Adipocyte (in vitro differentiated cells): ENCODE measurements around the gene PRR18.

Experiments
- DNase-seq: peaks from one replicate; pipeline ENCODE4 v3.0.0-alpha.2; 2015; ENCODE audit warnings: low read depth
- H3K27me3 ChIP-seq: replicated peaks from 2 replicates; pipeline ENCODE4 v1.7.0; 2013; ENCODE audit warnings: mild to moderate bottlenecking, low read length, moderate library complexity; ENCODE audit not compliant: control insufficient read depth, insufficient read depth
- H3K36me3 ChIP-seq: 2 replicates; pipeline ENCODE4 v1.7.0; 2013; ENCODE audit warnings: low read length, mild to moderate bottlenecking, moderate library complexity; ENCODE audit not compliant: control insufficient read depth, insufficient read depth, severe bottlenecking
- H3K4me1 ChIP-seq: 2 replicates; pipeline ENCODE4 v1.7.0; 2013; ENCODE audit warnings: mild to moderate bottlenecking, low read length, moderate library complexity; ENCODE audit not compliant: control insufficient read depth, insufficient read depth
- H3K4me3 ChIP-seq: 2 replicates; pipeline ENCODE4 v1.7.0; 2013; ENCODE audit warnings: mild to moderate bottlenecking, low read length, moderate library complexity
- H3K9ac ChIP-seq: 2 replicates; pipeline ENCODE4 v1.7.0; 2013; ENCODE audit warnings: mild to moderate bottlenecking, low read length, moderate library complexity
- H3K9me3 ChIP-seq: 2 replicates; pipeline ENCODE4 v1.7.0; 2013; ENCODE audit warnings: mild to moderate bottlenecking, low read length, moderate library complexity; ENCODE audit not compliant: control insufficient read depth

Gene PRR18

DNA sequence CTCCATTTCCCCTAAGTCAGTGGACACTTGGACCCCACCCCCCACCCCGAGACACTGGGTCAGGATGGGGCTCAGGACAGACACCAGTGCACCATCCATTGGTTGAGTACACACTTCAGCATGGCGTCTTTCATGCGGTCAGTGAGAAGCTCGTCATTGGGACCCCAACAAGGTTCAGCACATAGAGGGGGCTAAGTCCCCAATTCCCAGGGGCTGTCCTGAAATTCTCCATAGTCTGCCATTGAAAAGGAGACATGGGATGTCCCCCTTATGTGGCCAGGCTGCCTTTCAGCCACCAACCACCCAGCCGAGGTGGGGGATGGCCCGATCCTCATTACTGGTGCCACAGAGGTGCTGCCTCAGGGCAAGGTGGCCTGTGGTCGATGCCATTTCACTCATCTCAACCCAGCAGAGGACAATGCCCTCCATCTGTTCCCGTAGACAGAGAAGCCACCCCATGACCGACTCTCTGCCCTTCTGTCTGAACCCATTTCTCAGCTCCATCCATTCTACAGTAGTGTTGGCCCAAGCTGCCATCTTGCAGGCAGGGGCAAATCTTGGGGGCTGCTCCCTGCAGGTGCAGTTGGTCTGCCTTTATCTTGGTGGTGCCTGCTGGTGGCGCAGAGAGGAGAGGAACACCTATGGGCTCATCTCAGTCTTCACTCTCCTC, 37.4 kb downstream of the PRR18 start:
- Histone ChIP-seq H3K9me3 (no peaks in the 10 kb centered on the region), H3K4me3 (no peak overlapping the region), H3K27me3 (peaks cover 49% of the 10 kb centered on the region), H3K4me1 (no peaks in the 10 kb centered on the region), H3K9ac (no peak overlapping the region), H3K36me3 (no peaks in the 10 kb centered on the region)
- DNase-seq: no peak

- Histone ChIP-seq H3K36me3 (no peaks in the 10 kb centered on the region), H3K9me3 (no peaks in the 10 kb centered on the region), H3K4me1 (no peaks in the 10 kb centered on the region), H3K4me3 (no peak overlapping the region), H3K9ac (no peak overlapping the region), H3K27me3 (peaks cover 43% of the 10 kb centered on the region)
- DNase-seq: no peak
These were observed 38.7 kb downstream of the PRR18 start for GRCh38 chr6:166269301-166270039.

- Histone ChIP-seq H3K4me3 (no peak overlapping the region), H3K9ac (no peak overlapping the region), H3K4me1 (no peaks in the 10 kb centered on the region), H3K27me3 (peaks cover 33% of the 10 kb centered on the region), H3K36me3 (no peaks in the 10 kb centered on the region), H3K9me3 (no peaks in the 10 kb centered on the region)
- no peak for DNase-seq
These were observed 39.8 kb downstream of the PRR18 start for GRCh38 chr6:166268431-166268830.

DNA sequence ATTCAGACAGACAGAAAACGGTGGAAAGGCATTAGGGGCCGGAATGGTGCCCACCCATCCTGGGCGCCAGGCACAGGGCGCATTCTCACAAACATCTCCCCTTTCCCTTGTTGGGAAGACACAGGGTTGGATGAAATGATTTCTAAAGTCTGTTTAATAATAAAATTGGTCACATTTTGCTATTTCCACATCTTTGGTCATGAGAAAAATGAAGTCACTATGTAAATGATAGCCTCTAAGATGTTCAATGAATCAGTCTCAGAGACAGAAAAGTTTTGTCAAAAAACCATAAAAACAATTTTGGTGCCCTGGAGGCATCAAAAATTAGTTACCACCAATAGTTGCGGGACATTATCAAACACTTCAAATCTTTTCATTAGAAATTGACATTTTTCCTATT, 40.7 kb downstream of the PRR18 start:
- no peaks in the 10 kb centered on the region for H3K4me1 ChIP-seq
- no peak for DNase-seq
- no peaks in the 10 kb centered on the region for H3K36me3 ChIP-seq
- no peaks in the 10 kb centered on the region for H3K9me3 ChIP-seq
- no peak overlapping the region for H3K9ac ChIP-seq
- H3K27me3 ChIP-seq: peaks cover 33% of the 10 kb centered on the region
- H3K4me3 ChIP-seq: no peak overlapping the region

- peaks cover 26% of the 10 kb centered on the region for H3K27me3 ChIP-seq
- no peaks in the 10 kb centered on the region for H3K36me3 ChIP-seq
- DNase-seq: no peak
- H3K4me1 ChIP-seq: no peaks in the 10 kb centered on the region
- no peaks in the 10 kb centered on the region for H3K9me3 ChIP-seq
- H3K4me3 ChIP-seq: no peak overlapping the region
- H3K9ac ChIP-seq: no peak overlapping the region
These were observed 41.9 kb downstream of the PRR18 start for GRCh38 chr6:166266336-166266735.

DNA sequence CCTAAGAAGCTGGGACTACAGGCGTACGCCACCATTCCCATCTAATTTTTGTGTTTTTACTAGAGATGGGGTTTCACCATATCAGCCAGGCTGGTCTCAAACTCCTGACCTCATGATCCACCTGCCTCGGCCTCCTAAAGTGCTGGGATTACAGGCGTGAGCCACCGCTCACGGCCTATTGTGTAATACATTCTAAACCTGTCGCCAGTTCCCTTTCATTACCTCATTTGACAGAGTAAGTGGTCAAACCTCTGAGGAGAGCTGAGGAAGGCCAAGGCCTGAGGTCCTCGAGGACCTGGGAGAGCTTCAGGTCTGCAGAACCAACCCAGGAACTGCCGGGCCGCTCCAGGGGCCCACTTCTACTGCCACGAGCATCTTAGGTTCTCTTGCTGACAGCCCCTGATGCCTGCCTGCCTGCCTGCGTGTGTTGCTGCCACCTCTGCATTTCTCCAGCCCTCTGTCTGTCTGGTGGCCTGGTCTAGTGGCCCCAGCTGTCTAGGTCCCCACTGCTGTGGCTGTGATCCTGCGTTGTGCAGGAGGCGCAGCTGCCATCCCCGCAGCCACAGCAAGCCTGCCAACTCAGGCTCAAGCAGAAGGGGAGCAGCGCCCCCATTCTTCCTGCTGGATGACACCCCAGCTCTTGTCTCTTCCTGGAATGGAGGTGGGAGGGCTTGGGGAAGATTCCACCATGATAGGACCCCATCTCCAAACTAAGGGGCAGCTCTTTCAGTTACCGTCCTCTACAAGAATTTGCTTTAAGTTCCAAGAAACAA, 45.3 kb downstream of the PRR18 start:
- Histone ChIP-seq H3K4me1 (no peaks in the 10 kb centered on the region), H3K9me3 (no peaks in the 10 kb centered on the region), H3K9ac (no peak overlapping the region), H3K36me3 (no peaks in the 10 kb centered on the region), H3K4me3 (no peak overlapping the region), H3K27me3 (peaks cover 10% of the 10 kb centered on the region)
- no peak for DNase-seq

- Histone ChIP-seq H3K9me3 (peaks cover 3% of the 10 kb centered on the region), H3K4me1 (no peaks in the 10 kb centered on the region), H3K27me3 (peaks cover 31% of the 10 kb centered on the region), H3K9ac (no peak overlapping the region), H3K4me3 (no peak overlapping the region), H3K36me3 (no peaks in the 10 kb centered on the region)
- no peak for DNase-seq
These were observed 48.8 kb downstream of the PRR18 start for GRCh38 chr6:166259296-166259977.

DNA sequence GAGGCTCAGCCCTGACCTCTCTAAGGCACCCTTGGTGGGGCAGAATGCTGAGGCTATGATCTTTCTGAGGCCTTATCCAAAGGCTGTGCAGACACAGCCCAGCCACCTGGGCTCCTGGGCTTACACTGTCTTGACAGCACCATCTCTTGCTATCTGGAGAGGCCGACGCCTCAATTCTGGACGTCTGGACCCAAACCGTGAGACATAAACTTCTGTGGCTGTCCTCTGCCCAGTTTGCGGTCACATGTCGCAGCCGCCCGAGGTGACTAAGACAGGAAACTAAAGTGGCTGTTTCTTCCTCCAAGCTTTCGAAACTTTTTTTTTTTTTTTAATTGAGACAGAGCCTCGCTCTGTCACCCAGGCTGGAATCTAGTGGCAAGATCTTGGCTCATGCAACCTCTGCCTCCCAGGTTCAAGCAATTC, 49.3 kb downstream of the PRR18 start:
- DNase-seq: no peak
- Histone ChIP-seq H3K4me3 (no peak overlapping the region), H3K4me1 (no peaks in the 10 kb centered on the region), H3K9me3 (peaks cover 3% of the 10 kb centered on the region), H3K27me3 (peaks cover 37% of the 10 kb centered on the region), H3K36me3 (no peaks in the 10 kb centered on the region), H3K9ac (no peak overlapping the region)

GRCh38 chr6:166257911-166258318, 50.3 kb downstream of the PRR18 start:
- no peaks in the 10 kb centered on the region for H3K36me3 ChIP-seq
- H3K9ac ChIP-seq: no peak overlapping the region

More at GRCh38 chr6:166257911-166258318, 50.3 kb downstream of the PRR18 start:
- Histone ChIP-seq H3K4me3 (no peak overlapping the region), H3K4me1 (no peaks in the 10 kb centered on the region), H3K27me3 (peaks cover 43% of the 10 kb centered on the region), H3K9me3 (peaks cover 3% of the 10 kb centered on the region)
- no peak for DNase-seq
